Fibroblast of lung (primary cell): ENCODE data around the gene ETS1. TPM values are rescaled to one million over a fixed set of nuclear protein-coding genes. Genes with fewer than 3 reads are reported as not detected.

Experiments
- DNase-seq, 2 donors: peaks; one replicate each; pipeline versions ENCODE4 v3.0.0 to v3.0.0-alpha.2; 2010; ENCODE audit warnings: low read depth in 2 of 2
- H2AFZ ChIP-seq: 2 replicates; pipeline ENCODE4 v1.5.1; 2012; ENCODE audit warnings: low read length, control low read depth, inconsistent platforms
- H3K27ac ChIP-seq: 2 replicates; pipeline ENCODE4 v1.5.1; 2011; ENCODE audit warnings: low read length, control low read depth; ENCODE audit not compliant: insufficient read depth
- H3K27me3 ChIP-seq: 2 replicates; pipeline ENCODE4 v1.5.1; 2011; ENCODE audit warnings: mild to moderate bottlenecking, low read length; ENCODE audit not compliant: control insufficient read depth, insufficient read depth
- H3K36me3 ChIP-seq: 2 replicates; pipeline ENCODE4 v1.5.1; 2011; ENCODE audit warnings: low read length; ENCODE audit not compliant: control insufficient read depth, insufficient read depth
- H3K4me1 ChIP-seq: 2 replicates; pipeline ENCODE4 v1.5.1; 2011; ENCODE audit warnings: low read length; ENCODE audit not compliant: control insufficient read depth, insufficient read depth; ENCODE audit errors: extremely low read depth
- H3K4me2 ChIP-seq: 2 replicates; pipeline ENCODE4 v1.5.1; 2011; ENCODE audit warnings: low read length, control low read depth; ENCODE audit not compliant: insufficient read depth; ENCODE audit errors: extremely low read depth
- H3K4me3 ChIP-seq, 4 experiments: fragments of 200-600 bp in 1 of 4; sonication (generic) in 1 of 4; replicated peaks in 1 of 4; 2 replicates each; pipeline ENCODE4 v1.5.1; 2011 to 2016; ENCODE audit warnings: low read length in 4 of 4, low read depth in 3 of 4, mild to moderate bottlenecking in 3 of 4, control low read depth in 2 of 4, inconsistent platforms in 1 of 4, mixed read lengths in 1 of 4; ENCODE audit not compliant: insufficient read depth in 1 of 4; ENCODE audit errors: control extremely low read depth in 1 of 4
- H3K79me2 ChIP-seq: 2 replicates; pipeline ENCODE4 v1.5.1; 2012; ENCODE audit warnings: mild to moderate bottlenecking, low read length, inconsistent platforms; ENCODE audit not compliant: control insufficient read depth, insufficient read depth
- H3K9ac ChIP-seq: 2 replicates; pipeline ENCODE4 v1.5.1; 2011; ENCODE audit warnings: mild to moderate bottlenecking, low read length, control low read depth; ENCODE audit not compliant: insufficient read depth
- H3K9me3 ChIP-seq: 2 replicates; pipeline ENCODE4 v1.5.1; 2012; ENCODE audit warnings: low read depth, low read length; ENCODE audit not compliant: control insufficient read depth, insufficient read depth
- H4K20me1 ChIP-seq: 2 replicates; pipeline ENCODE4 v1.5.1; 2011; ENCODE audit warnings: low read length; ENCODE audit not compliant: control insufficient read depth, insufficient read depth; ENCODE audit errors: extremely low read depth
- CTCF ChIP-seq, 2 donors: IDR thresholded peaks in 1 of 2; conservative IDR thresholded peaks in 1 of 2; 1 replicate in 1 of 2; 2 replicates in 1 of 2; pipeline ENCODE4 v1.5.1; 2011 to 2012; ENCODE audit warnings: low read length in 2 of 2, control low read depth in 1 of 2, inconsistent platforms in 1 of 2, low read depth in 1 of 2, mild to moderate bottlenecking in 1 of 2
- EZH2 ChIP-seq: IDR thresholded peaks from 2 replicates; pipeline ENCODE4 v1.5.1; 2012; ENCODE audit warnings: low read length, control low read depth, mild to moderate bottlenecking; ENCODE audit errors: missing control alignments
- polyA plus RNA-seq, 2 donors: library from polyadenylated mRNA; depleted of rRNA in 1 of 2; stranded (reverse) in 1 of 2; unstranded in 1 of 2; fragments of >200 nt; gene quantifications; 2 replicates each; pipeline ENCODE4 v1.2.1, GENCODE V29; 2011 to 2012; ENCODE audit warnings: missing spikeins in 1 of 2
- total RNA-seq: library from RNA; depleted of rRNA; stranded (reverse); fragments of >200 nt; gene quantifications from 2 replicates; pipeline ENCODE4 v1.2.1, GENCODE V29; 2014

ETS1 gene
- total and polyA plus RNA-seq, 2 donors (not counting 1 experiment from before 2014, with no cell fraction given): 51.5 to 51.7 TPM

DNA sequence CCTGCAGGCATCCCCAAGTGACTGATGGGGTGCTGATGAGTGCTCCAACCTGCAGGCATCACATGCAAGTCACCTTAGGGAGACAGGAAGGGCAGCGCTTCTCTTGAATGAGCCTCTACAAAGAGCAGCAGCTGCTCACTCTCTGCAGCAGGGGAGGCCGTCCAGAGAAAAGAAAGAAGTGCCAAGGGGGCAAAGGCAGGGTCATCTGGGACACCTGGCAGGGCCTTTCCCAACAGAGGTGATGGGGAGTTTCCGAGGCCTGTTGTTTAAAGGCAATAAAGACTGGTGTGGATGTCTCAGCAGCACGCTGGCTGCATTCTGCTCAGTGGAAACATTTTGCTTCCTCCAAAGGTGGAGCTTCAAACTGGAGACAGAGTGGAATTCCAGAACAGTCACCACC lies 113.7 kb downstream of the ETS1 start:
- TF ChIP-seq EZH2 (no peak), CTCF (conservative IDR thresholded peaks at IDR 0.05 in 1 of 2, IDR thresholded peaks at IDR 0.05 in 1 of 2; ENCODE audit: low read depth in 1 of 2, low read length in 2 of 2) (no peak)
- peaks cover 87% of the 10 kb centered on the region for H3K79me2 ChIP-seq
- H3K9me3 ChIP-seq: no peaks in the 10 kb centered on the region
- H3K4me3 ChIP-seq: no peak overlapping the region
- no peak overlapping the region for H3K9ac ChIP-seq
- no peak overlapping the region for H3K4me2 ChIP-seq
- H3K4me1 ChIP-seq: peaks cover 54% of the 10 kb centered on the region
- peak overlapping the region; percentile 63 for H3K27ac ChIP-seq
- no peaks in the 10 kb centered on the region for H4K20me1 ChIP-seq
- H2AFZ ChIP-seq: no peak overlapping the region
- DNase-seq: no peak
- H3K36me3 ChIP-seq: peaks cover 14% of the 10 kb centered on the region
- H3K27me3 ChIP-seq: no peaks in the 10 kb centered on the region

DNA sequence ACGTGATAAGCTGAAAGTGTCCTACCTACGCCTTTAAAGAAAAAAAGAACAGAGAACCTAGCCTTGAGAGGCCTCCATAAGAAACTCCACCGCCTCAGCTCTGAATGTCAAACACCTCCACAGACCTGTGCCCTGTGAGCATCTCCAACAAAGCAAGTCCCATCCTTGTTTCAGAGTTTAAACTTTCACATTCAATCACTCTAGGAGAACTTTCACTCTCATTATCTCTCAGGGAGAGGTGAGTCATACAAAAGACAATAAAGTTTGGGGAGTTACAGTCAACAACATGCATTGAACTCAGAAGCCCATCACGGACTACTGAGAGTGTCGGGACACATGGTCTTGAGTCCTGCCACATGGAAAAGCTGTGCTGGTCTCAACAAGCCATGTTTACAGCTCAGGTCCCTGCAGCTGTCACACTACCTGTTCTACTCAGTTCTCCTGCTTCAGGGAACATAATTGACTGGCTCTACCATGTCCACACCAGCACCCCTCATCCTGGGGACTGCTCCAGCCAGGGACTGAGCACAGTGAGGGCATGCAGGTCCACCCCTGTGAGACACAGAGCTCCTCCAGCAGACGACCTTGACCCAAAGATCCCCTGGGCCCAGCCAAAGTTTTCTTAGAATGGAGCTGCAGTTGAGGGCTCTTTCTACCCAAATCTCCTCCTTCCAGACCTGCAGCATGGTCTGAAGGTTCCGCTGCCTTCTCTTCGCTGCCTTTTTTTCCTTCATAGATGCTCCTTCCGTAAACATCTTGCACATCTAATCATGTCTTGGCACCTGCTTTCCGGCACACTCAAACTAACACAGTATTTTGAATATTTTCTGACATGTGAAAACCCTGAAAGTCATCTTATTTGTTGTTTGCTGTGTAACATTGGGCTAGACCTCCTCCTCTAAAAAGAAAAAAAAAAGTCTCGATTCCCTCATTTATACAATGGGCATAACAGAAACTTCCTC lies 114.9 kb downstream of the ETS1 start:
- Histone ChIP-seq H3K9ac (no peak overlapping the region), H2AFZ (no peak overlapping the region), H3K9me3 (no peaks in the 10 kb centered on the region), H3K4me1 (peaks cover 65% of the 10 kb centered on the region), H4K20me1 (no peaks in the 10 kb centered on the region), H3K4me2 (no peak overlapping the region), H3K36me3 (peaks cover 14% of the 10 kb centered on the region), H3K79me2 (peaks cover 84% of the 10 kb centered on the region), H3K27ac (peak overlapping the region; percentile 43), H3K4me3 (no peak overlapping the region), H3K27me3 (no peaks in the 10 kb centered on the region)
- peak; percentile 47 to 68 for DNase-seq
- TF ChIP-seq CTCF (conservative IDR thresholded peaks at IDR 0.05 in 1 of 2, IDR thresholded peaks at IDR 0.05 in 1 of 2; ENCODE audit: low read depth in 1 of 2, low read length in 2 of 2) (no peak), EZH2 (no peak)

GRCh38 chr11:128471138-128471661 lies 116.2 kb downstream of the ETS1 start:
- H3K9me3 ChIP-seq: no peaks in the 10 kb centered on the region
- H3K9ac ChIP-seq: no peak overlapping the region
- H3K4me2 ChIP-seq: no peak overlapping the region
- no peaks in the 10 kb centered on the region for H4K20me1 ChIP-seq
- no peak for TF ChIP-seq EZH2
- TF ChIP-seq CTCF (conservative IDR thresholded peaks at IDR 0.05 in 1 of 2, IDR thresholded peaks at IDR 0.05 in 1 of 2; ENCODE audit: low read depth in 1 of 2, low read length in 2 of 2): no peak
- H3K36me3 ChIP-seq: peaks cover 18% of the 10 kb centered on the region
- DNase-seq: no peak
- H3K4me1 ChIP-seq: peaks cover 73% of the 10 kb centered on the region
- H3K4me3 ChIP-seq: no peak overlapping the region
- no peaks in the 10 kb centered on the region for H3K27me3 ChIP-seq
- no peak overlapping the region for H2AFZ ChIP-seq
- H3K27ac ChIP-seq: peak overlapping the region; percentile 36
- peaks cover 85% of the 10 kb centered on the region for H3K79me2 ChIP-seq
